NCI-H1417 treated with DMSO at 0.1 percent for 48 hours (cell line): ENCODE measurements around the gene ZFAND3.

Experiments used
- DNase-seq: peaks from one replicate; lab custom pipeline; 2025; lab: John Stamatoyannopoulos, UW

The ZFAND3 gene

DNA sequence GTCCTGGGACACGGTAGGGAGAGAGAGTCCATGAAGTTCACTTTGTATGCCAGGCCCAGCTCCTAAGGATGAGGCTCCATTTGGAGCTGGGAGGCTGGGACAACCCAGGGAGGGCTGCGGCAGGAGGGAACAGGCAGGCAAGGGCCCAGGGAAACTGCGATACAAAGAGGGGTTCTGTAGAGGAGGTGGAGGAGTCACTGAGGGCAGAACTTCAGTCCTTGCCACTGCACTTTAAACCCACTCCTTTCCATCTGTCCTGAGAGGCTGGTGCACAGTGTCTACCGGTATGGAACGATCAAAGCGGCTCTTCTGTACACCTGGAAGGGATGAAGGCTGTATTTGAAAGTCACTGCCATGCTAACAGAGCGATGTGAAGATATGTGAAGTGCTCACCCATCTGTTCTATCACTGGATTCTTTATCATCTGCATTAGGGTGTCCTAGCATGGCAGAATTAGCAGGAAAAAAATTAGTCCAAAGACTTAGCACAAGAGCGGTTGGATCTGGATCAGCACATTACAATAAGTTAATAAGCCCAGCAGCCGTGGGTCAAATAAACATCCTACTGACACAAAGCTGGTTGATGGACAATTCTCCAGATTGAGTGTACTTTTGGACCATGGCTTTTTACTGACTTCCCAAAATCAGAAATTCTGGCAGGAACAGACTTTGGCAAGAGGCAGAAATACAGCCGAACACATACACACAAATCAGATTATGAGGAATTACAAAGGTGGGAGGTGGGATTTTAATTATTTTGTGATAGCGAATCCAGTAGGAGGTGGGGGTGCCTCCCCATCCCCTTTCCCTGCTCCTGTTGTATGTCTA lies 20.9 kb upstream of the ZFAND3 start:
- no peak for DNase-seq

DNA sequence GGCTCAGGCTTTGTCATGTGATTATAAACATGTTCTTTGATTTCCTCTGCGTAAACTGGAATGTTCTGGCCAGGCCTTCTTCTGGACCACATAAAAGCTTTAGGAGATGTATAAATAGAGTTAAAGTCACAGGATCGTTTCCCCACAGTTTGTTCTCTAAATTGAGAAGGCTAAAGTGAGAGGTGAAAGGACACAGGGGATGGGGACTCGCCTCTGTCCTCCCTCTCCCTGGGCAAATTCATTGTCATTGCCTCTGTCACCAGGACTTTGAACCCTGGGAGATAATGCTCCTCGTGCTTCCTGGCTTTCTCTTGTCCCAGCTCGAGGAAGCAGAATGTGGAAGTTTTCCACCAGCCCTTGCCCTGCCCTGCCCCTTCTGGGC lies 20.3 kb upstream of the ZFAND3 start:
- DNase-seq, result no peak

- DNase-seq, result no peak
These were observed 18.6 kb upstream of the ZFAND3 start for GRCh38 chr6:37800703-37801604.

GRCh38 chr6:37801605-37801940 lies 18.0 kb upstream of the ZFAND3 start:
- no peak for DNase-seq

- no peak for DNase-seq
These were observed 16.7 kb upstream of the ZFAND3 start for GRCh38 chr6:37802810-37803209.

GRCh38 chr6:37804586-37804985 lies 14.9 kb upstream of the ZFAND3 start:
- DNase-seq, result no peak

DNA sequence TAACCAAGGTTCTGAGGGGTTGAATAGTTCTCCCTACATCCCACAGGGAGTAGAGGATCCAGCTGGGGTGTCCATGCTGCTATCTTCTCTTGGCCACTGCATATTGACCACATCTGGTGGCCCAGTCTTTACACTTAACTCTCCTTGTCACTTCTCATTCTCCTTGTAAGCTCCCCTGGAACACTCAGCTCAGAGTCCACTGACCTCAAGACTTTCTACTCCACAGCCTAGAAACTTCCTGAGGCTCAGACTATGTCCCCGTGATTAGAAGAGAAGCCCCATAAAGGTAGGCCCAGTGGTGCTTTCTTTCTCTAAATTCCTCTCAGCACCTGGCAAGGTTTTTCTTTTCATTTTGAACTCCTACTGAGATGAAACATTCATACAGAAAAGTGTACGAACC lies 13.3 kb upstream of the ZFAND3 start:
- no peak for DNase-seq

- DNase-seq, result no peak
These were observed 11.9 kb upstream of the ZFAND3 start for GRCh38 chr6:37807656-37808055.

DNA sequence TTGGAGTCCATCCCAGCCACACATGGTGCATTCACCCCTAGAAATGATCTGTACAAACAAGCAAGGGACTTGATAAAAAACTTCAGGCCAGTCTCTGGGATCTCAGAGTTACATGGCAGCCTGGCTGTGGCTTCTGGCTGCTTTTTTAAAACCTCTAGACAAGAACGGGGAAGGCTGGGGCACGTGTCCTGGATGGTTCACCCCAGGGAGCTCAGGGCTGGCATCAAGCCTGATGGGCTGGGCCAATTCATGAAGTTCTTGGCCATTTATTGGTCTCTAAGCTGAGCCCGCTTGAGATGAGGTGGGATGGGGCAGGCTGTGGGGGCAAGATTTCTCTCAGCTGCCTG lies 10.4 kb upstream of the ZFAND3 start:
- DNase-seq, result no peak

- no peak for DNase-seq
These were observed 6.7 kb upstream of the ZFAND3 start for GRCh38 chr6:37812841-37813240.

DNA sequence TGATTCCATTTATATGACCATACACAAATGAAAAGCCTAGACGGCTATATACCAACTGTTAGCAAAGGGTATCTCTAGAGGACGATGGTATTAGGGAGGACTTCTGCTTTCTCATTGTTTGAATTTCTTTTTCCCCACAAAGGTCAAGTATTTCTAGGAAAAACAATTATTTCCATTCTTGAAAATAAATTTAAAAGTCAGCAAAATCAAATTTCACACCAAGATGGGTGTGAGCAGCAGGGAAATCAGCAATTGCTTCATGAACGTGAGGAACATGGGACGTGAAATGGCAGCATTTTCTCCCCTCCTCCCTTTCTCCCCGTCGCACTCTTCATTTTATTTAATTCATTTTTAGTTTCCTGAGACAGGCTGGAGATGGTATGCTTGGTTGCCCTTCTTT lies 5.2 kb upstream of the ZFAND3 start:
- no peak for DNase-seq

DNA sequence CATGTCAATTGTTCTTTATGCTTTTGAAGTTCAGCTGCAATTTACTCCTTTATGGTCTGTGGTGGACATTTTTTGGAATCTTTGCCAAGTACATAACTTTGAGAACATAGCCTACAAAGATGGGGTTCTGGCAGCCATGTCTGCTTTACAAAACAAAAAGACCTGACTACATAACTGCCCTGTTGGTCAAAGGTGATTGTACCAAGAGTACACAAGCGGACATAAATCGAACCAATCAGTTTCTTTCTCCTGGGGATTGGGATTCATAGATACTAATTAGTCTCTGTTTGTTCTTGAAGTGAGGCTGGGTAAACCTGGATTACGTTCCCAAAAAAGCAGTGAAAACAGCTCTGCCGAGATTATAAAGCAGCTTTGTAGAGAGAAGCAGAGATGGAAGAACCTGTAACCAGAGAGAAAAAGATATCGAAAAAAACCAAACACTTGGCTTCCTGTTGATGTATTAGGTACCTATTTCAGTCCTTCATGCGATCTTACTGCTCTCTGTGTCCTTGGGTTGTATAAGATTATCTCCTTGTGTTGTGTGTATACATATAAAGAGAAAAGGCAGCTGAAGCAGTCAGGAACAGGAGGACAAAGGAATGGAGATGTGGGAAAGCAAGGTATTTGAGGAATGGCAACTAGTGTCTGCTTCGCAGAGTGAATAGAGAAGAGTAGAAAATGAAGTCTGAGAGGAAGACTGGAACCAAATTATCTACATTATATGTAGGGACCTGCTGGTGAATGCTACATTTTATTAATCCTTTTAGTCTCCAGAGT lies 2.7 kb upstream of the ZFAND3 start:
- DNase-seq, result no peak

- DNase-seq, result no peak
These were observed 871 bp upstream of the ZFAND3 start for GRCh38 chr6:37818536-37819176.

DNA sequence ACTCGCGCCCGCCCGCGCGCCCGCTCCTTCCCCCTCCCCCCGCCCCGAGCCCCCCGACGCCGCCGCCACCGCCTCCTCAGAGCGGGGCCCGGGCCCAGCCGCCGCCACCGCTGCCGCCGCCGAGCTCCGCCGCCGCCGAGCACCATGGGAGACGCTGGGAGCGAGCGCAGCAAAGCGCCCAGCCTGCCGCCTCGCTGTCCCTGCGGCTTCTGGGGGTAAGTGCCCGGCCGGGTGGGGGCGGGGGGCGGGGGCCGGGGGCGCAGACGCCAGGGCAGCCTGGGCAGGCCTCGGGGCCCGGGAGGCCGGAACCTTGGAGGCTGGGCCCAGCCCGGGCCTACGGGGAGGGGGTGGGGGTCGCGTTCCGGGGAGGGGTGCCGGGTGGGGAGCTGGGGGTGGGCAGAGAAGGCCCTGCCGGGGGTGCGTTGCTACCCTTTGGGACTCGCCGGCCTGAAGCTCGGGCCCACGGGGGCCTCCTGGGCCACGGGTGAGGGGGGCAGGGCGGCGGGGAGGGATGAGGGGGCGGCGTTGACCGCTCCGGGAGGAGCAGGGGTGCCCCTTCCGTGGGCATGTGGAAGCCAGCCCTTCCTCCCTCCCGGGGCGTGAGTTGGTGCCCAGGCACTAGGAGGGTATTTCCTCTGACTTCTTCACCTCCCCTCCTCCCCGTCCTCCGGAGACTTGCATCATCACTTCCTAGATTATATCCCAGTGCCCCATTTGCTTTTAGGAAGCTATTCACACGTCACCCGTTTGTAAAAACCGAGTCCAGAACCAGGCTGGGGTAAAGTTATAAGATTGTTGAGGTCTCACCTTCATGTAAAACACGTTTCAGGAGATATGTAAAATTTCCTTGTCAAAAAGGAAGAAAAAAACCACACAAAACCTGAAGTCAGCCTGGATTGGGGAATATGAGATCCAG lies 533 bp downstream of the ZFAND3 start:
- DNase-seq, result no peak

DNA sequence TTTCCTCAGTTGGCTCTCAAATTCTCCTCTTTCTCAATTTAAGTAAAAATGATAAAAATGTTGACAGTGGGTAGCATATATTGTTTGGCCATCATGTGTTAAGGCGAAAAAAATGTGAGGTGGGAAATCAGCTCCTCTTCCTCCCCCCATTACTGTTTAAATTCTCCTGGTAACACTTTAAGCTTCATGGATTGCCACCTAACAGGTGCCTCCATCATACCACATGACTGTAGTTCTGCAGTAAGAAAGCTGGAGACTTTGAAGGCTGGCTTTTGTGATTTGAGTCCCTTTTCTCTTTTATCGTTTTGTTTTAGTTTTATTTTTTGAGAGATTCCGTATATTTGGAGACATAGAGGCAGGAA lies 1.2 kb downstream of the ZFAND3 start:
- no peak for DNase-seq

GRCh38 chr6:37821446-37821845 lies 1.9 kb downstream of the ZFAND3 start:
- no peak for DNase-seq

DNA sequence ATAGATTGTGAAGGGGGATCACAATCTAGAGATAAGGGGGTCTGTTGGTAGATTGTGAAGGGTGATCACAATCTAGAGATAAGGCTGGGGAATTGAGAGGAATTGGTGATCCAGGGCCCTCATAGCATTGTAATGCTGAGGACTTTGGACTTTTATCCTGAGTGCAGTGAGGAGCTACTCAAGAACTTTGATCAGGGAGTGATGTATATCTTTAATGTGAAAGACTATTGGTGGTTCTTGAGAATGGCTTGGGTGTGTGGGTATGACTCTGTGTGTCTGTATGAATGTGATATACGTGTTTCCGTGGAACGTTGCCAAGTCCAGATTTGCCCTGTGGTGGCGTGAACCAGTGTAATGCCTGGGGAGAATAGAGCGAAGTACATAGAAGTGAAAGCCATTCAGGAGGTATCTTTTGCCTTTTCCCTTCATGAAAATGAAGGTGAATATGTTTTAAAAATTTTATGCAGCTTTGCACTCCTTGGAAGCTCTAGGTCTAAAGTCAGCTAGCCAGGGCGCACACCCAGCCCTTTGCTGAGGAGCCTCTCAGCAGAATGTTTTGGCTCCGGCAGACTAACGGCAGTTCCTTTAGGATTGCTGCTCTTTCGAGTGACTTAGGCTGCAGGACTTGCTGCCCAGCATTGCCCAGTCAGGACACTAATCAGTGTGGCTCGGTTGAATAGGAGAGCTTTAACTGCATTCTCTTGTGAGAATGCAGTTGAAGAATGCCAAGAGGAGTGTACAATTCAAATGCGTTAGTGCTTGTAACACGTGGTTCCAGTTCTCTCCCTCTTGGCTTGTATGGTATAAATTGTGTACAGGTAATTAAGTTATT lies 3.5 kb downstream of the ZFAND3 start:
- DNase-seq, result no peak

DNA sequence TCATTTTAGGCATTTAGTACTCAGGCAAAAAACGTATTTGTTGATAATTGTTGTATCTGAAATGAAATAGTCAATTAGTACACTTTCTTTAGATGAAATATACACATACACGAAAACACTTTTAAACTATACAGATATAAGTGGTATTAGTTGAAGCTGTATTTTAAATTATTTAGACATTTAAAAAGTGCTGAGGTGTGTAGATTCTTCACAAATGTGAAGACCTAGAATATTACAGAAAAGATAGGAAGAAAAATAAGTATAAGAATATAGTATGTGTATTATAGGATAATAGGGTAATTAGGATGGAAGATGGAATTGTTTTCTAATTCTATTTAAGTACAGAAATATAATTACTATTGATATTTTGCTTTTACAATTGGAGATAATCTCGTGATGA lies 4.6 kb downstream of the ZFAND3 start:
- no peak for DNase-seq

DNA sequence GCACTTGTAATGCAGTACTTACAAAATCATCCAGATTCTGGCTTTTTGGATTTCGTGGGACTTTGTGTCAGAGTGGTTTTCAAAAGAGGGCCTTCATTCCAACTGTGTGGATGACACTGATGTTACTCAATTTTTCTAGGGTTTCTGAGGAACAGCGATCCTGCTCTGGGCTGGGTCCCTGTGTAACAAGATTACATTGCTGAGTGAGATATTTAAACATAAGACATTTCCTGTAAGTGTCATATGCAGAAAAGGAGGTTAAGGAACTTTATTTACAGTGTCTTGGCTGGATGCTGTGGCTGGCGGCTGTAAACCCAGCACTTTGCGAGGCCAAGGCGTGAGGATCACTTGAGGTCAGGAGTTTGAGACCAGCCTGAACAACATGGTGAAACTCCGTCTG lies 6.7 kb downstream of the ZFAND3 start:
- DNase-seq, result no peak

GRCh38 chr6:37826993-37827392 lies 7.5 kb downstream of the ZFAND3 start:
- no peak for DNase-seq
